IMR-90 (cell line): ENCODE results near the gene DIP2C. TPM values are rescaled to one million over a fixed set of nuclear protein-coding genes. Genes with fewer than 3 reads are reported as not detected.

Experiments
- ATAC-seq: fragments of 200-7000 bp; cut with Tn5 transposase; 2 replicates; pipeline ENCODE4 v1.9.1; 2020; ENCODE audit warnings: low read depth, mild to moderate bottlenecking, moderate library complexity
- BruUV-seq: library from RNA; stranded (reverse); fragments of 400-500 nt; replicated peaks from 2 replicates; lab custom pipeline; 2021; lab: Mats Ljungman, UMichigan
- CTCF ChIA-PET: fragments of 300-600 bp; formaldehyde crosslinking; extraction: SDS; loops from one replicate; lab custom pipeline; 2021; ENCODE audit warnings: antibody characterized with exemption; lab: Yijun Ruan, JAX
- POLR2A ChIA-PET: fragments of 300-600 bp; sonication (Branson Sonifier 250); formaldehyde crosslinking; loops from one replicate; lab custom pipeline; 2022; ENCODE audit warnings: antibody characterized with exemption; ENCODE audit not compliant: unreplicated experiment; lab: Charles Lee
- DNase-seq: peaks from one replicate; pipeline ENCODE4 v3.0.0; 2013
- H2AFZ ChIP-seq: replicated peaks from 2 replicates; pipeline ENCODE3; 2013; ENCODE audit warnings: low read length, mild to moderate bottlenecking; ENCODE audit not compliant: poor library complexity
- H2AK5ac ChIP-seq: 2 replicates; pipeline ENCODE4 v1.6.1; 2013; ENCODE audit warnings: low read depth, low read length, inconsistent platforms
- H2AK9ac ChIP-seq: replicated peaks from 2 replicates; pipeline ENCODE3; 2013; ENCODE audit warnings: mild to moderate bottlenecking, low read depth, low read length, moderate library complexity; ENCODE audit not compliant: poor library complexity
- H2BK120ac ChIP-seq: 2 replicates; pipeline ENCODE4 v1.6.1; 2013; ENCODE audit warnings: low read depth, low read length, inconsistent platforms
- H2BK15ac ChIP-seq: 3 replicates; pipeline ENCODE4 v1.6.1; 2013; ENCODE audit warnings: low read depth, low read length, inconsistent platforms
- H2BK20ac ChIP-seq: 2 replicates; pipeline ENCODE4 v1.6.1; 2013; ENCODE audit warnings: low read depth, mild to moderate bottlenecking, inconsistent platforms, low read length, moderate library complexity
- H2BK5ac ChIP-seq: 2 replicates; pipeline ENCODE4 v1.6.1; 2013; ENCODE audit warnings: mild to moderate bottlenecking, low read depth, low read length, inconsistent platforms; ENCODE audit not compliant: poor library complexity, severe bottlenecking
- H3K14ac ChIP-seq: replicated peaks from 2 replicates; pipeline ENCODE4 v1.6.1; 2013; ENCODE audit warnings: low read depth, low read length, inconsistent platforms
- H3K18ac ChIP-seq: 2 replicates; pipeline ENCODE4 v1.6.1; 2013; ENCODE audit warnings: low read depth, low read length, control low read depth
- H3K23ac ChIP-seq: 2 replicates; pipeline ENCODE4 v1.6.1; 2013; ENCODE audit warnings: low read depth, low read length, inconsistent platforms
- H3K27ac ChIP-seq: 2 replicates; pipeline ENCODE4 v1.5.1; 2013; ENCODE audit warnings: mild to moderate bottlenecking, control low read depth, low read length; ENCODE audit not compliant: insufficient read depth
- H3K27me3 ChIP-seq: 2 replicates; pipeline ENCODE4 v1.6.1; 2013; ENCODE audit warnings: low read length; ENCODE audit not compliant: control insufficient read depth, insufficient read depth
- H3K36me3 ChIP-seq: 2 replicates; pipeline ENCODE4 v1.6.1; 2013; ENCODE audit warnings: low read length, mixed read lengths; ENCODE audit not compliant: control insufficient read depth, insufficient read depth
- H3K4ac ChIP-seq: 2 replicates; pipeline ENCODE4 v1.6.1; 2013; ENCODE audit warnings: low read depth, low read length, inconsistent platforms
- H3K4me1 ChIP-seq: 2 replicates; pipeline ENCODE4 v1.6.1; 2013; ENCODE audit warnings: low read length, mixed read lengths; ENCODE audit not compliant: control insufficient read depth, insufficient read depth
- H3K4me2 ChIP-seq: 2 replicates; pipeline ENCODE4 v1.6.1; 2013; ENCODE audit warnings: low read depth, mild to moderate bottlenecking, control low read depth, low read length, moderate library complexity
- H3K4me3 ChIP-seq: 2 replicates; pipeline ENCODE4 v1.5.1; 2013; ENCODE audit warnings: low read depth, mild to moderate bottlenecking, control low read depth, low read length, moderate library complexity; ENCODE audit not compliant: insufficient read depth
- H3K56ac ChIP-seq: 2 replicates; pipeline ENCODE4 v1.6.1; 2013; ENCODE audit warnings: low read length, inconsistent platforms; ENCODE audit not compliant: insufficient read depth; ENCODE audit errors: extremely low read depth
- H3K79me1 ChIP-seq, 2 experiments: 2 replicates each; pipeline ENCODE4 v1.6.1; 2013; ENCODE audit warnings: low read length in 2 of 2, inconsistent platforms in 1 of 2, low read depth in 1 of 2
- H3K9ac ChIP-seq: 2 replicates; pipeline ENCODE4 v1.6.1; 2013; ENCODE audit warnings: low read depth, low read length, control low read depth
- H3K9me1 ChIP-seq: 2 replicates; pipeline ENCODE4 v1.6.1; 2013; ENCODE audit warnings: low read length, inconsistent platforms; ENCODE audit not compliant: insufficient read depth
- H3K9me3 ChIP-seq: 2 replicates; pipeline ENCODE4 v1.6.1; 2013; ENCODE audit warnings: low read length; ENCODE audit not compliant: control insufficient read depth, insufficient read depth
- H4K20me1 ChIP-seq: 2 replicates; pipeline ENCODE4 v1.6.1; 2013; ENCODE audit warnings: low read length, inconsistent platforms; ENCODE audit not compliant: insufficient read depth
- H4K5ac ChIP-seq: 2 replicates; pipeline ENCODE4 v1.6.1; 2013; ENCODE audit warnings: mild to moderate bottlenecking, low read depth, low read length, control low read depth
- H4K8ac ChIP-seq, 2 experiments: 2 replicates each; pipeline ENCODE4 v1.6.1; 2013; ENCODE audit warnings: low read depth in 2 of 2, low read length in 2 of 2, control low read depth in 1 of 2, inconsistent platforms in 1 of 2
- H4K91ac ChIP-seq: 2 replicates; pipeline ENCODE4 v1.6.1; 2013; ENCODE audit warnings: low read depth, low read length, inconsistent platforms; ENCODE audit not compliant: insufficient read depth
- CEBPB ChIP-seq: IDR thresholded peaks from 2 replicates; pipeline ENCODE4 v1.6.1; 2012; ENCODE audit warnings: low read depth, low read length, improper control_type of control experiment
- MAFK ChIP-seq: IDR thresholded peaks from 2 replicates; pipeline ENCODE4 v1.6.1; 2012; ENCODE audit warnings: low read depth, low read length, improper control_type of control experiment
- WGBS, 2 experiments: methylation state at CpG; one replicate each; pipeline versions ENCODE4 v1.1.5 to v1.1.7; 2013; ENCODE audit warnings: missing lambda C conversion rate in 2 of 2; ENCODE audit not compliant: insufficient read length in 1 of 2; ENCODE audit errors: extremely low coverage in 2 of 2; 5-methylcytosine and 5-hydroxymethylcytosine counted together
- dilution Hi-C: fragments of 300-500 bp; cut with HindIII; formaldehyde crosslinking; loops from one replicate; pipeline ENCODE4 v1.14.3; 2018; ENCODE audit warnings: low sequenced_read_pairs; ENCODE audit not compliant: unreplicated experiment
- in situ Hi-C: fragments of 300-500 bp; cut with MboI; formaldehyde crosslinking; loops from 3 replicates; pipeline ENCODE4 v1.14.3; 2019; ENCODE audit warnings: low sequenced_read_pairs, inconsistent platforms, mixed read lengths
- intact Hi-C: fragments of 100-400 bp; cut with micrococcal nuclease; formaldehyde crosslinking; loops from 2 replicates; pipeline ENCODE4 v1.10.0; 2022
- polyA plus RNA-seq, 3 experiments: library from polyadenylated mRNA; depleted of rRNA; stranded (reverse); fragments of >200 nt; gene quantifications; 2 replicates each; pipeline ENCODE4 v1.2.3, GENCODE V29; 2012; ENCODE audit warnings: low replicate concordance in 1 of 3
- total RNA-seq: library from RNA; depleted of rRNA; stranded (reverse); fragments of >200 nt; gene quantifications from 2 replicates; pipeline ENCODE4 v1.2.3, GENCODE V29; 2012

Gene DIP2C
- total and polyA plus RNA-seq, 2 of the 4 experiments (the other 2 are of a cell fraction) = 8.6 to 17.3 TPM

DNA sequence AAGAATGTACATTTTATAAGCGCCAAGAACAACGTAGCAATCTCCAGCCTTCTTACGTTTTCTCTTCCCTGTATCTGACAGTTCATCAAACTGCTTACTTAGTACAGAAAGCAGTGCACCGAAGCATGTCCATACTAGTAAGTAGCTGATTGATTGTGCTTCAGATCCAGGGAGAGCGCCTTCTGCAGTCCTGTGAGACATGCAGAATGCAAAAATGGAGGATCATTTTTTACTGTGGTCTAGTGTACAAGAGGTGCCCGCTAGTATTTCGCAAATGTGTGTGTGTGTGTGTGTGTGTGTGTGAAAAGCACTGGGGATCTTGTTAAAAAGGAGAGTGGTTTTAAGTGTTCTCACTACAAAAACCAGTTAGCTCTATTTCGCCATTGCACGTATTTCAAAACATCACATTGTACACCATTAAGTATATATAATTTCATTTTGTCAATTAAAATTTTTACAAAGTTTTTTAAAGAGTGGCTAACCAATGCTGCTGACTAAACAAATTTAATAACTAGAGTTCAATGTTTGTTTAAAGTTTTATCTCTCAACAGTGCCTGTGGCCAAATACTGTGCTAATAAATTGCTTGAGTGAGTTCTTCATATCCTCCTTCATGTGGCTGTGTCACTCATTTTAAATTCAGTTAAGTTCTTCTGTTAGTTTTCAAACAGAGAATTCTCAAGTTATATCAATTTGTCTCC lies 454.6 kb downstream of the DIP2C start:
- H2BK15ac ChIP-seq = no peak overlapping the region
- no peak overlapping the region for H2AK5ac ChIP-seq
- H3K4me1 ChIP-seq = no peaks in the 10 kb centered on the region; the same call in 1 of the 2 replicates
- DNase-seq = no peak
- no peaks in the 10 kb centered on the region for H3K27me3 ChIP-seq
- H4K5ac ChIP-seq = no peak overlapping the region
- dilution Hi-C loops (no loop called here), in situ Hi-C loops (no loop called here), intact Hi-C loops (no loop called here)
- no peaks in the 10 kb centered on the region for H3K9me3 ChIP-seq
- H4K91ac ChIP-seq = no peak overlapping the region
- 0 out of 2 replicates have a peak overlapping the region, but pooled peaks have one; percentile 9 for H3K14ac ChIP-seq
- TF ChIP-seq CEBPB (no peak), MAFK (peak; percentile 77)
- H3K9me1 ChIP-seq = peaks cover 8% of the 10 kb centered on the region
- no peak overlapping the region for H2AFZ ChIP-seq
- H3K56ac ChIP-seq = no peak overlapping the region
- WGBS, 2 experiments = 67% methylated on average over 2 of the region's 9 CpGs; no CpG with 5 or more reads in 1 of the 2 experiments
- ChIA-PET POLR2A (no interaction called here), CTCF (no interaction called here)
- H3K4me2 ChIP-seq = no peak overlapping the region
- ATAC-seq = no peak
- H2BK120ac ChIP-seq = no peak overlapping the region
- no peak overlapping the region for H2AK9ac ChIP-seq
- no TSS peak for BruUV-seq
- H3K4me3 ChIP-seq = no peak overlapping the region
- peak overlapping the region; percentile 31 for H2BK5ac ChIP-seq
- H3K18ac ChIP-seq = no peak overlapping the region
- H3K4ac ChIP-seq = no peak overlapping the region
- H4K20me1 ChIP-seq = peaks cover 4% of the 10 kb centered on the region; the same call in 1 of the 2 replicates
- H3K23ac ChIP-seq = no peak overlapping the region
- H4K8ac ChIP-seq = no peak overlapping the region
- peaks cover 25 to 40% of the 10 kb centered on the region in 2 experiments for H3K79me1 ChIP-seq
- H3K9ac ChIP-seq = no peak overlapping the region
- no peak overlapping the region for H3K27ac ChIP-seq
- no peak overlapping the region for H2BK20ac ChIP-seq
- H3K36me3 ChIP-seq = 0 out of 2 replicates have a peak, but pooled peaks cover 1% of the 10 kb centered on the region
